Smooth muscle cell (in vitro differentiated cells): ENCODE results near the gene THRSP. TPM values are rescaled to one million over a fixed set of nuclear protein-coding genes. Genes with fewer than 3 reads are reported as not detected.

ENCODE experiments used
- DNase-seq: peaks from one replicate; lab custom pipeline; 2025; ENCODE audit not compliant: unreplicated experiment; lab: John Stamatoyannopoulos, UW
- H2AFZ ChIP-seq: fragments of 200-600 bp; sonication (generic); 2 replicates; pipeline ENCODE4 v1.6.0; 2016; ENCODE audit warnings: antibody characterized with exemption, low read depth, mild to moderate bottlenecking
- H3F3A ChIP-seq: fragments of 200-600 bp; sonication (generic); 2 replicates; pipeline ENCODE4 v1.6.0; 2017; ENCODE audit warnings: antibody characterized with exemption, low read depth
- H3K27ac ChIP-seq: fragments of 200-600 bp; sonication (generic); 2 replicates; pipeline ENCODE4 v1.5.1; 2016; ENCODE audit warnings: low read depth, mild to moderate bottlenecking
- H3K27me3 ChIP-seq: fragments of 200-600 bp; sonication (generic); 2 replicates; pipeline ENCODE4 v1.6.1; 2016; ENCODE audit warnings: low read depth, mild to moderate bottlenecking
- H3K36me3 ChIP-seq: fragments of 200-600 bp; sonication (generic); 2 replicates; pipeline ENCODE4 v1.5.1; 2016; ENCODE audit warnings: low read depth
- H3K4me1 ChIP-seq: fragments of 200-600 bp; sonication (generic); 2 replicates; pipeline ENCODE4 v1.5.1; 2016; ENCODE audit warnings: low read depth
- H3K4me2 ChIP-seq: fragments of 200-600 bp; sonication (generic); 2 replicates; pipeline ENCODE4 v1.6.0; 2016; ENCODE audit warnings: mild to moderate bottlenecking
- H3K4me3 ChIP-seq: fragments of 200-600 bp; sonication (generic); 2 replicates; pipeline ENCODE4 v1.5.1; 2016; ENCODE audit warnings: mild to moderate bottlenecking
- H3K79me2 ChIP-seq: fragments of 200-600 bp; sonication (generic); 2 replicates; pipeline ENCODE4 v1.6.0; 2016; ENCODE audit warnings: low read depth, mild to moderate bottlenecking
- H3K9ac ChIP-seq: fragments of 200-600 bp; sonication (generic); 2 replicates; pipeline ENCODE4 v1.6.0; 2016; ENCODE audit warnings: low read depth
- H3K9me3 ChIP-seq: fragments of 200-600 bp; sonication (generic); replicated peaks from 2 replicates; pipeline ENCODE4 v1.5.1; 2016; ENCODE audit warnings: low read depth
- H4K20me1 ChIP-seq: fragments of 200-600 bp; sonication (generic); 2 replicates; pipeline ENCODE4 v1.6.0; 2016; ENCODE audit warnings: low read depth
- CTCF ChIP-seq: fragments of 200-600 bp; sonication (generic); IDR thresholded peaks from 2 replicates; pipeline ENCODE4 v1.5.1; 2017; ENCODE audit warnings: borderline replicate concordance, mild to moderate bottlenecking, antibody characterized with exemption; ENCODE audit not compliant: insufficient read depth, poor library complexity, severe bottlenecking
- WGBS: methylation state at CpG from one replicate; pipeline ENCODE4 v1.1.7; 2016; ENCODE audit warnings: low lambda C conversion rate; 5-methylcytosine and 5-hydroxymethylcytosine counted together
- polyA plus RNA-seq: library from polyadenylated mRNA; unstranded; fragments of >200 nt; fragmentation: Nextera tagmentation; extraction: Ambion mirVana; gene quantifications from 2 replicates; pipeline ENCODE4 v1.2.1, GENCODE V29; 2016
- total RNA-seq: library from RNA; depleted of rRNA; stranded (reverse); fragments of >200 nt; gene quantifications from 2 replicates; pipeline ENCODE4 v1.2.3, GENCODE V29; 2014

THRSP gene
- total and polyA plus RNA-seq, 2 experiments from 2014 or later, result not detected

DNA sequence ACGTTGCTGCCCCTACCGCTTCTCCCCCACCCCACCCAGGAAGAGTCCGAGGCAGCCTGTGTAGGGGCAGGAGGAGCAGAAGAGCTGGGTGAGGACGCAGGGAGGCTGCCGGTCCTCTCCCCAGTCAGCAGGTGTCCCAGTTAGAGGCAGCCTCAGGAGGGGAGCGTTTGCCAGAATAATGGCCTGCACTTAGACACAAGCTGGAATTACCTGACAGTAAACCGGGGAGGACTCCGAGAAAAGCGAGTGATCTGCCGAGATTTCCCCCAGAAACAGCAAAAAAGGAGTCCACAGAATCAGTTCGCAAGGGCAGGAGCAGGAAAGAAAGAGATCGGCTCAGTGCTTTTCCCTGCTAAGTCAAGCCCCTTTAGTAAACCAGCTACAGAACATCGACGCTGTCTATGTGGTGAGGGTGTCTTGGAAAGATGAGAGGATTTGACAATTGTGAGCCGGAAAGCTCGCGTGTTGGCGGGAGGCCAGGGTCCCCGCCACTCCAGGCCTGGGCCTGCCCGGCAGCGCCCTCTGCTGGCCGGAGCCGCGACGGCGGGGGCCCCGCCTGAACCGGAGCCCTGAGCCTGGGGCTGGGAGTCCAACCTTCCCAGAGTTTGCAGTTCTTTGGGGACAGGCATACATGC lies 17.7 kb upstream of the THRSP start:
- WGBS, result 22% methylated on average over 28 of the region's 28 CpGs
- H3K4me3 ChIP-seq, result peak overlapping the region; percentile 42
- peaks cover 3% of the 10 kb centered on the region for H3K4me1 ChIP-seq
- no peaks in the 10 kb centered on the region for H3K9me3 ChIP-seq
- H3K9ac ChIP-seq, result no peak overlapping the region
- DNase-seq, result peak; percentile 70
- peak; percentile 99 for TF ChIP-seq CTCF
- H3F3A ChIP-seq, result peaks cover 2% of the 10 kb centered on the region
- peak overlapping the region; percentile 86 for H3K4me2 ChIP-seq
- H3K36me3 ChIP-seq, result no peaks in the 10 kb centered on the region
- H3K27me3 ChIP-seq, result no peaks in the 10 kb centered on the region
- no peaks in the 10 kb centered on the region for H4K20me1 ChIP-seq
- H3K79me2 ChIP-seq, result no peaks in the 10 kb centered on the region
- no peak overlapping the region for H3K27ac ChIP-seq
- H2AFZ ChIP-seq, result peak overlapping the region; percentile 90

GRCh38 chr11:78046486-78046854 lies 17.2 kb upstream of the THRSP start:
- H3K9ac ChIP-seq, result no peak overlapping the region
- H3K79me2 ChIP-seq, result no peaks in the 10 kb centered on the region
- no peaks in the 10 kb centered on the region for H3K27me3 ChIP-seq
- H3K4me1 ChIP-seq, result peaks cover 8% of the 10 kb centered on the region
- peaks cover 7% of the 10 kb centered on the region for H3F3A ChIP-seq
- DNase-seq, result no peak
- peak overlapping the region; percentile 86 for H3K4me2 ChIP-seq
- TF ChIP-seq CTCF, result no peak
- no peaks in the 10 kb centered on the region for H3K9me3 ChIP-seq
- 16% methylated on average over 6 of the region's 6 CpGs for WGBS
- no peak overlapping the region for H3K4me3 ChIP-seq
- no peak overlapping the region for H3K27ac ChIP-seq
- no peaks in the 10 kb centered on the region for H3K36me3 ChIP-seq
- no peaks in the 10 kb centered on the region for H4K20me1 ChIP-seq
- H2AFZ ChIP-seq, result peak overlapping the region; percentile 90

GRCh38 chr11:78048561-78048960 lies 15.1 kb upstream of the THRSP start:
- Histone ChIP-seq H3K27me3 (no peaks in the 10 kb centered on the region), H3K4me3 (no peak overlapping the region), H3K79me2 (no peaks in the 10 kb centered on the region), H3K4me1 (peaks cover 9% of the 10 kb centered on the region), H2AFZ (no peak overlapping the region), H3K4me2 (no peak overlapping the region), H3K36me3 (no peaks in the 10 kb centered on the region), H3F3A (peaks cover 7% of the 10 kb centered on the region), H4K20me1 (no peaks in the 10 kb centered on the region), H3K9me3 (no peaks in the 10 kb centered on the region), H3K27ac (no peak overlapping the region), H3K9ac (no peak overlapping the region)
- 84% methylated on average over 3 of the region's 3 CpGs for WGBS
- TF ChIP-seq CTCF, result no peak
- no peak for DNase-seq

- Histone ChIP-seq H2AFZ (no peak overlapping the region), H3K27ac (no peak overlapping the region), H3K9me3 (no peaks in the 10 kb centered on the region), H3K4me2 (no peak overlapping the region), H3K9ac (no peak overlapping the region), H3K27me3 (no peaks in the 10 kb centered on the region), H3K4me1 (peaks cover 9% of the 10 kb centered on the region), H3K79me2 (no peaks in the 10 kb centered on the region), H3K36me3 (no peaks in the 10 kb centered on the region), H4K20me1 (no peaks in the 10 kb centered on the region), H3F3A (peaks cover 7% of the 10 kb centered on the region), H3K4me3 (no peak overlapping the region)
- 89% methylated on average over 8 of the region's 8 CpGs for WGBS
- no peak for TF ChIP-seq CTCF
- DNase-seq, result no peak
These were observed 14.3 kb upstream of the THRSP start for GRCh38 chr11:78049348-78049747.
